Stimulated activated naive CD4-positive, alpha-beta T cell treated with Interleukin-2 at 50 U/mL for 16 hours (primary cell): ENCODE results near the gene FGF4.

Experiments
- DNase-seq: peaks from one replicate; lab custom pipeline; 2025; lab: John Stamatoyannopoulos, UW

The FGF4 gene

GRCh38 chr11:69807106-69807815, 32.1 kb upstream of the FGF4 start:
- DNase-seq, result no peak

- no peak for DNase-seq
Measured at GRCh38 chr11:69804769-69805508, 29.8 kb upstream of the FGF4 start.

GRCh38 chr11:69803604-69804218, 28.6 kb upstream of the FGF4 start:
- DNase-seq, result no peak

GRCh38 chr11:69803022-69803421, 27.9 kb upstream of the FGF4 start:
- no peak for DNase-seq

- no peak for DNase-seq
Measured at GRCh38 chr11:69802590-69802989, 27.4 kb upstream of the FGF4 start.

- DNase-seq, result peak; percentile 2
Measured at GRCh38 chr11:69801513-69802335, 26.6 kb upstream of the FGF4 start.

- DNase-seq, result no peak
Measured at GRCh38 chr11:69800278-69800677, 25.1 kb upstream of the FGF4 start.

- no peak for DNase-seq
Measured at GRCh38 chr11:69799582-69799981, 24.4 kb upstream of the FGF4 start.

GRCh38 chr11:69799097-69799496, 24.0 kb upstream of the FGF4 start:
- no peak for DNase-seq

- no peak for DNase-seq
Measured at GRCh38 chr11:69797737-69798528, 22.8 kb upstream of the FGF4 start.

GRCh38 chr11:69797156-69797555, 22.0 kb upstream of the FGF4 start:
- DNase-seq, result no peak

GRCh38 chr11:69796063-69796462, 20.9 kb upstream of the FGF4 start:
- no peak for DNase-seq

GRCh38 chr11:69791276-69792180, 16.4 kb upstream of the FGF4 start:
- DNase-seq, result no peak

GRCh38 chr11:69788956-69789355, 13.8 kb upstream of the FGF4 start:
- DNase-seq, result no peak

GRCh38 chr11:69787906-69788305, 12.8 kb upstream of the FGF4 start:
- no peak for DNase-seq

- DNase-seq, result no peak
Measured at GRCh38 chr11:69787457-69787856, 12.3 kb upstream of the FGF4 start.

GRCh38 chr11:69781241-69781640, 6.1 kb upstream of the FGF4 start:
- DNase-seq, result no peak

GRCh38 chr11:69778373-69778772, 3.2 kb upstream of the FGF4 start:
- no peak for DNase-seq

GRCh38 chr11:69774354-69775162, 583 bp downstream of the FGF4 start:
- DNase-seq, result no peak
